ENCODE results near the gene SNAI1. TPM values are rescaled to one million over a fixed set of nuclear protein-coding genes. Genes with fewer than 3 reads are reported as not detected.

The SNAI1 gene
- total RNA-seq, 2 experiments from 2014 or later: 1.6 to 3.6 TPM

DNA sequence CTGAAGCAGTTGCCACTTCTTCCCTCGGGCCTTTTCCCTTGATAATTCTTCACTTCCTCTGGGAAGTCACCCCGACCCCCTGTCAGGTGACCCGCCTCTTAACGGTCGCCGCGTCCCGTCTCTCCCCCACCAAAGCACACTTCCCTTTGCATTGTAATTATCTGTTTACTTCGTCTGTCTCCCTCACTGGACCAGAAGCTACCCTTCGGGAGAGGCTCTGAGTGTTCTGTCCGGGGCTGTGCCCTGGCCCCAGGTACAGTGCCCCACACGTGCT is 771 bp upstream of the SNAI1 start:
- DNase-seq (ENCODE audit: low spot score): no peak
- ChIA-PET POLR2A (interaction anchor here (0.5 to 1.9 kb wide), 5 partner anchors 18 to 115 kb away, joined by 3 to 7 read pairs (median 4); no protein-coding TSS in a partner anchor), CTCF (ENCODE audit: unreplicated experiment) (interaction anchor here (0.5 to 2.9 kb wide), 4 partner anchors 30 to 186 kb away, joined by 3 to 23 read pairs (median 6); no protein-coding TSS in a partner anchor)
- TF ChIP-seq EZH2phosphoT487 (IDR thresholded peaks at IDR 0.05; ENCODE audit: borderline replicate concordance, low read depth, low read length): no peak
- no peak for TF ChIP-seq CTCF (conservative IDR thresholded peaks at IDR 0.05; ENCODE audit: low read length)
- Histone ChIP-seq H3K9me3 (ENCODE audit: low read length) (no peaks in the 10 kb centered on the region), H3K36me3 (ENCODE audit: insufficient read depth, low read length) (no peaks in the 10 kb centered on the region), H3K4me3 (ENCODE audit: low read depth, low read length, poor library complexity, severe bottlenecking) (peak overlapping the region; percentile 64), H3K27ac (ENCODE audit: low read depth, low read length, poor library complexity, severe bottlenecking) (peak overlapping the region; percentile 40), H4K20me1 (ENCODE audit: insufficient read depth, low read length) (no peaks in the 10 kb centered on the region), H3K79me2 (ENCODE audit: insufficient read depth, low read depth, low read length) (no peaks in the 10 kb centered on the region), H3K4me1 (ENCODE audit: insufficient read depth, low read length, poor library complexity, severe bottlenecking) (peaks cover 44% of the 10 kb centered on the region), H3K4me2 (ENCODE audit: low read length) (peak overlapping the region; percentile 94), H3K9me2 (ENCODE audit: insufficient read depth, low read length) (no peaks in the 10 kb centered on the region), H2AFZ (ENCODE audit: low read length) (peak overlapping the region; percentile 96)
- intact Hi-C loops (cut with micrococcal nuclease; ENCODE audit: unreplicated experiment): loop anchor here (2.0 kb wide), 1 partner anchor 31 kb away; no protein-coding TSS in a partner anchor
- BruUV-seq (replicated peaks): no TSS peak

- intact Hi-C loops (cut with micrococcal nuclease; ENCODE audit: unreplicated experiment): loop anchor here (2.0 kb wide), 1 partner anchor 30 kb away; no protein-coding TSS in a partner anchor
- no peaks in the 10 kb centered on the region for H3K36me3 ChIP-seq (ENCODE audit: insufficient read depth, low read length)
- no TSS peak for BruUV-seq (replicated peaks)
- H3K9me2 ChIP-seq (ENCODE audit: insufficient read depth, low read length): no peaks in the 10 kb centered on the region
- H3K4me2 ChIP-seq (ENCODE audit: low read length): peak overlapping the region; percentile 61
- H3K79me2 ChIP-seq (ENCODE audit: insufficient read depth, low read depth, low read length): no peaks in the 10 kb centered on the region
- peak overlapping the region; percentile 60 for H3K4me3 ChIP-seq (ENCODE audit: low read depth, low read length, poor library complexity, severe bottlenecking)
- no peak for DNase-seq (ENCODE audit: low spot score)
- no peaks in the 10 kb centered on the region for H4K20me1 ChIP-seq (ENCODE audit: insufficient read depth, low read length)
- POLR2A ChIA-PET: no interaction called here
- peaks cover 44% of the 10 kb centered on the region for H3K4me1 ChIP-seq (ENCODE audit: insufficient read depth, low read length, poor library complexity, severe bottlenecking)
- CTCF ChIA-PET (ENCODE audit: unreplicated experiment): no interaction called here
- TF ChIP-seq EZH2phosphoT487 (IDR thresholded peaks at IDR 0.05; ENCODE audit: borderline replicate concordance, low read depth, low read length): no peak
- TF ChIP-seq CTCF (conservative IDR thresholded peaks at IDR 0.05; ENCODE audit: low read length): no peak
- no peaks in the 10 kb centered on the region for H3K9me3 ChIP-seq (ENCODE audit: low read length)
- no peak overlapping the region for H2AFZ ChIP-seq (ENCODE audit: low read length)
- no peak overlapping the region for H3K27ac ChIP-seq (ENCODE audit: low read depth, low read length, poor library complexity, severe bottlenecking)
Observed at GRCh38 chr20:49983123-49983847, 505 bp downstream of the SNAI1 start.

- H3K9me2 ChIP-seq (ENCODE audit: insufficient read depth, low read length): no peaks in the 10 kb centered on the region
- H3K79me2 ChIP-seq (ENCODE audit: insufficient read depth, low read depth, low read length): no peaks in the 10 kb centered on the region
- ChIA-PET POLR2A (interaction anchor here (1.0 kb wide), 1 partner anchor 29 kb away, joined by 3 read pairs; no protein-coding TSS in a partner anchor), CTCF (ENCODE audit: unreplicated experiment) (no interaction called here)
- no peak overlapping the region for H2AFZ ChIP-seq (ENCODE audit: low read length)
- no peaks in the 10 kb centered on the region for H4K20me1 ChIP-seq (ENCODE audit: insufficient read depth, low read length)
- H3K4me3 ChIP-seq (ENCODE audit: low read depth, low read length, poor library complexity, severe bottlenecking): no peak overlapping the region
- H3K9me3 ChIP-seq (ENCODE audit: low read length): no peaks in the 10 kb centered on the region
- no peak for DNase-seq (ENCODE audit: low spot score)
- no peak overlapping the region for H3K27ac ChIP-seq (ENCODE audit: low read depth, low read length, poor library complexity, severe bottlenecking)
- no TSS peak for BruUV-seq (replicated peaks)
- 0 out of 2 replicates have a peak overlapping the region, but pooled peaks have one; percentile 61 for H3K4me2 ChIP-seq (ENCODE audit: low read length)
- intact Hi-C loops (cut with micrococcal nuclease; ENCODE audit: unreplicated experiment): loop anchor here (2.0 kb wide), 1 partner anchor 29 kb away; no protein-coding TSS in a partner anchor
- no peaks in the 10 kb centered on the region for H3K36me3 ChIP-seq (ENCODE audit: insufficient read depth, low read length)
- no peak for TF ChIP-seq CTCF (conservative IDR thresholded peaks at IDR 0.05; ENCODE audit: low read length)
- TF ChIP-seq EZH2phosphoT487 (IDR thresholded peaks at IDR 0.05; ENCODE audit: borderline replicate concordance, low read depth, low read length): no peak
- H3K4me1 ChIP-seq (ENCODE audit: insufficient read depth, low read length, poor library complexity, severe bottlenecking): peaks cover 43% of the 10 kb centered on the region
Observed at GRCh38 chr20:49983848-49984408, 1.1 kb downstream of the SNAI1 start.

Measured in OCI-LY7 (cell line).